Endodermal cell (in vitro differentiated cells): Measurements from ENCODE around the gene SPATA6L. TPM values are rescaled to one million over a fixed set of nuclear protein-coding genes. Genes with fewer than 3 reads are reported as not detected.
A peak's percentile ranks its signal among the peaks of the same experiment; 100 is the strongest.

Source experiments
- DNase-seq: peaks from one replicate; pipeline ENCODE4 v3.0.0-alpha.2; 2017
- H3K27ac ChIP-seq: 2 replicates; pipeline ENCODE4 v1.5.1; 2013; ENCODE audit warnings: mild to moderate bottlenecking, low read depth, low read length, moderate library complexity
- H3K27me3 ChIP-seq: 2 replicates; pipeline ENCODE4 v1.6.1; 2013; ENCODE audit warnings: mild to moderate bottlenecking, low read length, moderate library complexity; ENCODE audit not compliant: insufficient read depth, control insufficient read depth, poor library complexity, severe bottlenecking
- H3K36me3 ChIP-seq: 2 replicates; pipeline ENCODE4 v1.7.0; 2013; ENCODE audit warnings: mild to moderate bottlenecking, low read length, moderate library complexity; ENCODE audit not compliant: control insufficient read depth, insufficient read depth
- H3K4me1 ChIP-seq: one replicate; pipeline ENCODE4 v1.7.0; 2013; ENCODE audit warnings: low read length; ENCODE audit not compliant: control insufficient read depth, insufficient read depth
- H3K4me3 ChIP-seq: 2 replicates; pipeline ENCODE4 v1.5.1; 2013; ENCODE audit warnings: mild to moderate bottlenecking, low read length, moderate library complexity
- H3K9ac ChIP-seq: 2 replicates; pipeline ENCODE4 v1.6.1; 2013; ENCODE audit warnings: mild to moderate bottlenecking, low read length, moderate library complexity; ENCODE audit not compliant: poor library complexity, severe bottlenecking; ENCODE audit errors: extremely low read depth
- H3K9me3 ChIP-seq: 2 replicates; pipeline ENCODE4 v1.6.1; 2013; ENCODE audit warnings: mild to moderate bottlenecking, low read length, moderate library complexity; ENCODE audit not compliant: control insufficient read depth
- H3K27ac Mint-ChIP-seq: 2 replicates; pipeline ENCODE4 v1.8.0; 2020; ENCODE audit warnings: mixed read lengths
- H3K27me3 Mint-ChIP-seq: 2 replicates; pipeline ENCODE4 v1.8.0; 2021; ENCODE audit warnings: mild to moderate bottlenecking, mixed read lengths; ENCODE audit not compliant: insufficient read depth
- H3K36me3 Mint-ChIP-seq: 2 replicates; pipeline ENCODE4 v1.8.0; 2020; ENCODE audit warnings: low read depth, mixed read lengths
- H3K4me1 Mint-ChIP-seq: 2 replicates; pipeline ENCODE4 v1.8.0; 2020; ENCODE audit warnings: mixed read lengths
- H3K4me3 Mint-ChIP-seq: 2 replicates; pipeline ENCODE4 v1.8.0; 2020; ENCODE audit warnings: mild to moderate bottlenecking, moderate library complexity, mixed read lengths
- H3K9me3 Mint-ChIP-seq: 2 replicates; pipeline ENCODE4 v1.8.0; 2020; ENCODE audit warnings: mild to moderate bottlenecking, mixed read lengths
- CTCF ChIP-seq: fragments of 200-600 bp; sonication (generic); conservative IDR thresholded peaks from 2 replicates; pipeline ENCODE4 v1.5.0; 2021; ENCODE audit warnings: antibody characterized with exemption, mild to moderate bottlenecking
- WGBS, 2 experiments: methylation state at CpG; one replicate each; pipeline versions ENCODE4 v1.1.5 to v1.1.7; 2013; ENCODE audit warnings: missing lambda C conversion rate in 2 of 2, mixed read lengths in 1 of 2; ENCODE audit not compliant: insufficient coverage in 1 of 2, insufficient read length in 1 of 2; 5-methylcytosine and 5-hydroxymethylcytosine counted together
- total RNA-seq, 2 donors: library from RNA; stranded (reverse); fragmentation: NEBNext Ultra II Directional in 1 of 2; extraction: Animal tissue kit (Norgen Biotek cat#: 25700) in 1 of 2; gene quantifications; 2 replicates in 1 of 2; 3 replicates in 1 of 2; pipeline ENCODE4 v1.2.1, GENCODE V29; 2021

Gene SPATA6L
- total RNA-seq, 2 donors from 2014 or later, result 1.2 to 2.0 TPM

GRCh38 chr9:4686112-4686511, 19.8 kb upstream of the SPATA6L start:
- H3K4me3 Mint-ChIP-seq, result no peak overlapping the region
- H3K36me3 Mint-ChIP-seq, result peaks cover 26% of the 10 kb centered on the region
- no peak overlapping the region for H3K9ac ChIP-seq
- H3K27me3 ChIP-seq, result no peaks in the 10 kb centered on the region
- peaks cover 26% of the 10 kb centered on the region for H3K36me3 ChIP-seq
- H3K9me3 ChIP-seq, result no peaks in the 10 kb centered on the region
- H3K27ac ChIP-seq, result no peak overlapping the region
- peak overlapping the region; percentile 38 for H3K4me3 ChIP-seq
- peaks cover 7% of the 10 kb centered on the region for H3K4me1 ChIP-seq
- peak overlapping the region; percentile 12 for H3K27ac Mint-ChIP-seq
- H3K27me3 Mint-ChIP-seq, result no peaks in the 10 kb centered on the region
- TF ChIP-seq CTCF, result no peak
- peaks cover 27% of the 10 kb centered on the region for H3K4me1 Mint-ChIP-seq
- 94 to 100% methylated on average over 3 to 4 of the region's 4 CpGs for WGBS, 2 experiments
- no peak for DNase-seq
- H3K9me3 Mint-ChIP-seq, result no peaks in the 10 kb centered on the region

- Mint-ChIP-seq H3K36me3 (peaks cover 21% of the 10 kb centered on the region), H3K4me3 (no peak overlapping the region), H3K9me3 (no peaks in the 10 kb centered on the region), H3K27ac (peak overlapping the region; percentile 8), H3K27me3 (no peaks in the 10 kb centered on the region), H3K4me1 (peaks cover 27% of the 10 kb centered on the region)
- H3K9ac ChIP-seq, result no peak overlapping the region
- no peak overlapping the region for H3K27ac ChIP-seq
- TF ChIP-seq CTCF, result no peak
- H3K4me3 ChIP-seq, result peak overlapping the region; percentile 38
- DNase-seq, result no peak
- WGBS, 2 experiments, result 90 to 94% methylated on average over 4 of the region's 4 CpGs
- peaks cover 11% of the 10 kb centered on the region for H3K4me1 ChIP-seq
- no peaks in the 10 kb centered on the region for H3K9me3 ChIP-seq
- peaks cover 23% of the 10 kb centered on the region for H3K36me3 ChIP-seq
- H3K27me3 ChIP-seq, result no peaks in the 10 kb centered on the region
Observed at GRCh38 chr9:4684820-4685219, 18.5 kb upstream of the SPATA6L start.

GRCh38 chr9:4680750-4681149, 14.5 kb upstream of the SPATA6L start:
- peaks cover 2% of the 10 kb centered on the region for H3K36me3 ChIP-seq
- 90 to 100% methylated on average over 2 of the region's 2 CpGs for WGBS, 2 experiments
- no peak for DNase-seq
- H3K9me3 ChIP-seq, result no peaks in the 10 kb centered on the region
- peak overlapping the region; percentile 92 for H3K4me3 ChIP-seq
- H3K4me1 ChIP-seq, result peaks cover 11% of the 10 kb centered on the region
- no peaks in the 10 kb centered on the region for H3K27me3 Mint-ChIP-seq
- H3K27ac ChIP-seq, result no peak overlapping the region
- H3K9me3 Mint-ChIP-seq, result no peaks in the 10 kb centered on the region
- H3K27me3 ChIP-seq, result no peaks in the 10 kb centered on the region
- H3K4me3 Mint-ChIP-seq, result no peak overlapping the region
- H3K4me1 Mint-ChIP-seq, result peaks cover 20% of the 10 kb centered on the region
- H3K36me3 Mint-ChIP-seq, result peaks cover 8% of the 10 kb centered on the region
- no peak overlapping the region for H3K27ac Mint-ChIP-seq
- no peak for TF ChIP-seq CTCF
- H3K9ac ChIP-seq, result peak overlapping the region; percentile 77
